Measurements from ENCODE around the gene ANKRD23. TPM values are rescaled to one million over a fixed set of nuclear protein-coding genes. Genes with fewer than 3 reads are reported as not detected.

The ANKRD23 gene
- total and polyA plus RNA-seq, 9 donors, result 4.1 to 8.1 (median 6.9) TPM

GRCh38 chr2:96828874-96829273 is 14.9 kb downstream of the ANKRD23 start:
- Histone ChIP-seq H3K4me1 (ENCODE audit: control insufficient read depth, insufficient read depth, low read length) (peaks cover 20% of the 10 kb centered on the region), H3K36me3 (ENCODE audit: control insufficient read depth, insufficient read depth, low read length) (peaks cover 80% of the 10 kb centered on the region), H3K27ac (ENCODE audit: low read length) (no peak overlapping the region), H3K4me3 (ENCODE audit: low read length) (no peak overlapping the region), H3K9me3 (replicated peaks; ENCODE audit: control insufficient read depth, low read depth, low read length) (no peaks in the 10 kb centered on the region), H3K27me3 (ENCODE audit: control insufficient read depth, insufficient read depth, low read length) (no peaks in the 10 kb centered on the region)
- DNase-seq, result no peak
- WGBS (ENCODE audit: insufficient coverage), result 95% methylated on average over 9 of the region's 13 CpGs

GRCh38 chr2:96828436-96828835 is 15.4 kb downstream of the ANKRD23 start:
- H3K27me3 ChIP-seq (ENCODE audit: control insufficient read depth, insufficient read depth, low read length), result no peaks in the 10 kb centered on the region
- WGBS (ENCODE audit: insufficient coverage), result 94% methylated on average over 14 of the region's 14 CpGs
- no peaks in the 10 kb centered on the region for H3K9me3 ChIP-seq (replicated peaks; ENCODE audit: control insufficient read depth, low read depth, low read length)
- no peak for DNase-seq
- peaks cover 82% of the 10 kb centered on the region for H3K36me3 ChIP-seq (ENCODE audit: control insufficient read depth, insufficient read depth, low read length)
- no peak overlapping the region for H3K4me3 ChIP-seq (ENCODE audit: low read length)
- no peak overlapping the region for H3K27ac ChIP-seq (ENCODE audit: low read length)
- peaks cover 22% of the 10 kb centered on the region for H3K4me1 ChIP-seq (ENCODE audit: control insufficient read depth, insufficient read depth, low read length)

- Histone ChIP-seq H3K4me3 (ENCODE audit: low read length) (no peak overlapping the region), H3K27ac (ENCODE audit: low read length) (no peak overlapping the region), H3K27me3 (ENCODE audit: control insufficient read depth, insufficient read depth, low read length) (no peaks in the 10 kb centered on the region), H3K36me3 (ENCODE audit: control insufficient read depth, insufficient read depth, low read length) (peaks cover 75% of the 10 kb centered on the region), H3K9me3 (replicated peaks; ENCODE audit: control insufficient read depth, low read depth, low read length) (no peaks in the 10 kb centered on the region), H3K4me1 (ENCODE audit: control insufficient read depth, insufficient read depth, low read length) (peaks cover 13% of the 10 kb centered on the region)
- 90% methylated on average over 15 of the region's 22 CpGs for WGBS (ENCODE audit: insufficient coverage)
- DNase-seq, result no peak
These were observed 17.1 kb downstream of the ANKRD23 start for GRCh38 chr2:96826546-96827278.

GRCh38 chr2:96825057-96825456 is 18.8 kb downstream of the ANKRD23 start:
- no peaks in the 10 kb centered on the region for H3K9me3 ChIP-seq (replicated peaks; ENCODE audit: control insufficient read depth, low read depth, low read length)
- 89% methylated on average over 14 of the region's 14 CpGs for WGBS (ENCODE audit: insufficient coverage)
- H3K27me3 ChIP-seq (ENCODE audit: control insufficient read depth, insufficient read depth, low read length), result no peaks in the 10 kb centered on the region
- peaks cover 16% of the 10 kb centered on the region for H3K4me1 ChIP-seq (ENCODE audit: control insufficient read depth, insufficient read depth, low read length)
- DNase-seq, result no peak
- H3K36me3 ChIP-seq (ENCODE audit: control insufficient read depth, insufficient read depth, low read length), result peaks cover 65% of the 10 kb centered on the region
- H3K27ac ChIP-seq (ENCODE audit: low read length), result no peak overlapping the region
- H3K4me3 ChIP-seq (ENCODE audit: low read length), result no peak overlapping the region

GRCh38 chr2:96824079-96824870 is 19.5 kb downstream of the ANKRD23 start:
- peaks cover 17% of the 10 kb centered on the region for H3K4me1 ChIP-seq (ENCODE audit: control insufficient read depth, insufficient read depth, low read length)
- H3K27me3 ChIP-seq (ENCODE audit: control insufficient read depth, insufficient read depth, low read length), result no peaks in the 10 kb centered on the region
- H3K9me3 ChIP-seq (replicated peaks; ENCODE audit: control insufficient read depth, low read depth, low read length), result no peaks in the 10 kb centered on the region
- no peak overlapping the region for H3K27ac ChIP-seq (ENCODE audit: low read length)
- H3K36me3 ChIP-seq (ENCODE audit: control insufficient read depth, insufficient read depth, low read length), result peaks cover 66% of the 10 kb centered on the region
- WGBS (ENCODE audit: insufficient coverage), result 49% methylated on average over 3 of the region's 6 CpGs
- DNase-seq, result no peak
- no peak overlapping the region for H3K4me3 ChIP-seq (ENCODE audit: low read length)

GRCh38 chr2:96823198-96823597 is 20.6 kb downstream of the ANKRD23 start:
- no peaks in the 10 kb centered on the region for H3K9me3 ChIP-seq (replicated peaks; ENCODE audit: control insufficient read depth, low read depth, low read length)
- H3K4me1 ChIP-seq (ENCODE audit: control insufficient read depth, insufficient read depth, low read length), result peaks cover 27% of the 10 kb centered on the region
- H3K27ac ChIP-seq (ENCODE audit: low read length), result peak overlapping the region; percentile 13
- WGBS (ENCODE audit: insufficient coverage), result 37% methylated on average over 8 of the region's 11 CpGs
- no peak overlapping the region for H3K4me3 ChIP-seq (ENCODE audit: low read length)
- H3K36me3 ChIP-seq (ENCODE audit: control insufficient read depth, insufficient read depth, low read length), result peaks cover 64% of the 10 kb centered on the region
- peak; percentile 78 for DNase-seq
- H3K27me3 ChIP-seq (ENCODE audit: control insufficient read depth, insufficient read depth, low read length), result no peaks in the 10 kb centered on the region

- 52% methylated on average over 2 of the region's 4 CpGs for WGBS (ENCODE audit: insufficient coverage)
- no peaks in the 10 kb centered on the region for H3K27me3 ChIP-seq (ENCODE audit: control insufficient read depth, insufficient read depth, low read length)
These were observed 21.0 kb downstream of the ANKRD23 start for GRCh38 chr2:96822786-96823185.

GRCh38 chr2:96821113-96821675 is 22.6 kb downstream of the ANKRD23 start:
- peaks cover 38% of the 10 kb centered on the region for H3K4me1 ChIP-seq (ENCODE audit: control insufficient read depth, insufficient read depth, low read length)
- H3K9me3 ChIP-seq (replicated peaks; ENCODE audit: control insufficient read depth, low read depth, low read length), result no peaks in the 10 kb centered on the region
- no peak overlapping the region for H3K27ac ChIP-seq (ENCODE audit: low read length)
- no peak overlapping the region for H3K4me3 ChIP-seq (ENCODE audit: low read length)
- whole genome bisulfite sequencing (ENCODE audit: insufficient coverage), result 61% methylated on average over 6 of the region's 11 CpGs
- DNase-seq, result no peak
- H3K27me3 ChIP-seq (ENCODE audit: control insufficient read depth, insufficient read depth, low read length), result no peaks in the 10 kb centered on the region
- H3K36me3 ChIP-seq (ENCODE audit: control insufficient read depth, insufficient read depth, low read length), result peaks cover 49% of the 10 kb centered on the region

More at GRCh38 chr2:96822786-96823185, 21.0 kb downstream of the ANKRD23 start:
- DNase-seq, result no peak
- no peak overlapping the region for H3K4me3 ChIP-seq (ENCODE audit: low read length)
- peaks cover 31% of the 10 kb centered on the region for H3K4me1 ChIP-seq (ENCODE audit: control insufficient read depth, insufficient read depth, low read length)
- H3K9me3 ChIP-seq (replicated peaks; ENCODE audit: control insufficient read depth, low read depth, low read length), result no peaks in the 10 kb centered on the region
- H3K36me3 ChIP-seq (ENCODE audit: control insufficient read depth, insufficient read depth, low read length), result peaks cover 60% of the 10 kb centered on the region
- no peak overlapping the region for H3K27ac ChIP-seq (ENCODE audit: low read length)

- Histone ChIP-seq H3K27ac (ENCODE audit: low read length) (no peak overlapping the region), H3K27me3 (ENCODE audit: control insufficient read depth, insufficient read depth, low read length) (no peaks in the 10 kb centered on the region), H3K36me3 (ENCODE audit: control insufficient read depth, insufficient read depth, low read length) (peaks cover 37% of the 10 kb centered on the region), H3K4me1 (ENCODE audit: control insufficient read depth, insufficient read depth, low read length) (peaks cover 42% of the 10 kb centered on the region), H3K4me3 (ENCODE audit: low read length) (no peak overlapping the region), H3K9me3 (replicated peaks; ENCODE audit: control insufficient read depth, low read depth, low read length) (no peaks in the 10 kb centered on the region)
- 78% methylated on average over 11 of the region's 12 CpGs for WGBS (ENCODE audit: insufficient coverage)
- no peak for DNase-seq
These were observed 23.8 kb downstream of the ANKRD23 start for GRCh38 chr2:96819876-96820511.
